HG02970 (cell line): Measurements from ENCODE around the gene SOHLH2.

ENCODE experiments used
- ATAC-seq: cut with Tn5 transposase; IDR thresholded peaks from one replicate; pipeline ENCODE4 v1.9.1; 2021; ENCODE audit warnings: mild to moderate bottlenecking, moderate library complexity, moderate number of reproducible peaks; ENCODE audit not compliant: unreplicated experiment, low FRiP score

The SOHLH2 gene

GRCh38 chr13:36214163-36214921, at the start of gene SOHLH2:
TSS of gene SOHLH2 (minus strand) at chr13:36214556. CDS start at chr13:36214526, 30 bp downstream.
- ATAC-seq: no peak

GRCh38 chr13:36261976-36262375, 47.6 kb upstream of the SOHLH2 start:
- ATAC-seq: no peak

GRCh38 chr13:36261011-36261410, 46.7 kb upstream of the SOHLH2 start:
- no peak for ATAC-seq

- no peak for ATAC-seq
These were observed 45.2 kb upstream of the SOHLH2 start for GRCh38 chr13:36259361-36260137.

- ATAC-seq: no peak
These were observed 44.5 kb upstream of the SOHLH2 start for GRCh38 chr13:36258831-36259230.

GRCh38 chr13:36251526-36251925, 37.2 kb upstream of the SOHLH2 start:
- ATAC-seq: no peak

GRCh38 chr13:36251017-36251416, 36.7 kb upstream of the SOHLH2 start:
- no peak for ATAC-seq

GRCh38 chr13:36248700-36249099, 34.3 kb upstream of the SOHLH2 start:
- ATAC-seq: no peak

GRCh38 chr13:36244990-36245389, 30.6 kb upstream of the SOHLH2 start:
- ATAC-seq: no peak

GRCh38 chr13:36244073-36244472, 29.7 kb upstream of the SOHLH2 start:
- ATAC-seq: no peak

GRCh38 chr13:36242761-36243160, 28.4 kb upstream of the SOHLH2 start:
- ATAC-seq: no peak

GRCh38 chr13:36231236-36231635, 16.9 kb upstream of the SOHLH2 start:
- no peak for ATAC-seq

GRCh38 chr13:36224730-36225129, 10.4 kb upstream of the SOHLH2 start:
- no peak for ATAC-seq

GRCh38 chr13:36219883-36220282, 5.5 kb upstream of the SOHLH2 start:
- ATAC-seq: no peak

GRCh38 chr13:36217456-36217855, 3.1 kb upstream of the SOHLH2 start:
- no peak for ATAC-seq

GRCh38 chr13:36212789-36213188, 1.6 kb downstream of the SOHLH2 start:
- ATAC-seq: no peak

GRCh38 chr13:36211567-36211966, 2.8 kb downstream of the SOHLH2 start:
- ATAC-seq: no peak

- no peak for ATAC-seq
These were observed 3.6 kb downstream of the SOHLH2 start for GRCh38 chr13:36210738-36211137.

- ATAC-seq: no peak
These were observed 6.7 kb downstream of the SOHLH2 start for GRCh38 chr13:36207672-36208071.

- ATAC-seq: no peak
These were observed 21.1 kb downstream of the SOHLH2 start for GRCh38 chr13:36193151-36193855.

GRCh38 chr13:36192166-36192565, 22.2 kb downstream of the SOHLH2 start:
- ATAC-seq: no peak
